NCI-H2227 treated with DMSO at 0.1 percent for 48 hours (cell line): ENCODE measurements around the gene SPI1.
"Not testable (repeated sequence)": the region's sequence is repeated elsewhere in the genome, so short reads cannot be mapped to it uniquely, and the experiment has no call there.

Experiments
- DNase-seq: peaks from one replicate; lab custom pipeline; 2025; lab: John Stamatoyannopoulos, UW

The SPI1 gene

GRCh38 chr11:47324520-47324919, 53.8 kb downstream of the SPI1 start:
- no peak for DNase-seq

DNA sequence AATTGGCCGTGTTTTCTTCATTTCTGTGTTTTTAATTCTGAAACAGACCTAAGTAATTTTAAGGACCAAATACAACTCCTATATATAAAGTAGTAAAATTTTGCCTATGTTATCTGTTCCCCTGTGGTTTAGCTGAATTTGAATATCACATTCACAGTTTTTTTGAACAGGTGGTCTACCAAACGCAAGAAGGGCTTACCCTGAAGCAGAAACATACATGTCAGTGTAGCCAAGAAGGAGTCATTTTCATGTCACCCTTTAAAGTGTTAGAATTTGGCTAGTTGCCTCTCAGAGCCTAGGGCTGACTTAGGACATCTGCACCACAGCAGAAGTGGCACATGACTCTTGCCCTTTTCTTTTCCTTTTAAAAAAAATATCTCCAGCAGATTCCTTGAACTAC, 60.2 kb downstream of the SPI1 start:
- no peak for DNase-seq

GRCh38 chr11:47317064-47317828, 61.1 kb downstream of the SPI1 start:
- no peak for DNase-seq

GRCh38 chr11:47316501-47316900, 61.8 kb downstream of the SPI1 start:
- not testable (repeated sequence) for DNase-seq

- no peak for DNase-seq
Measured at GRCh38 chr11:47314992-47315391, 63.4 kb downstream of the SPI1 start.

GRCh38 chr11:47308050-47308823, 70.1 kb downstream of the SPI1 start:
- no peak for DNase-seq

GRCh38 chr11:47306484-47306844, 71.9 kb downstream of the SPI1 start:
- no peak for DNase-seq

GRCh38 chr11:47305734-47306483, 72.4 kb downstream of the SPI1 start:
- DNase-seq = no peak
